ENCODE data around the gene NPAS4.

DNA sequence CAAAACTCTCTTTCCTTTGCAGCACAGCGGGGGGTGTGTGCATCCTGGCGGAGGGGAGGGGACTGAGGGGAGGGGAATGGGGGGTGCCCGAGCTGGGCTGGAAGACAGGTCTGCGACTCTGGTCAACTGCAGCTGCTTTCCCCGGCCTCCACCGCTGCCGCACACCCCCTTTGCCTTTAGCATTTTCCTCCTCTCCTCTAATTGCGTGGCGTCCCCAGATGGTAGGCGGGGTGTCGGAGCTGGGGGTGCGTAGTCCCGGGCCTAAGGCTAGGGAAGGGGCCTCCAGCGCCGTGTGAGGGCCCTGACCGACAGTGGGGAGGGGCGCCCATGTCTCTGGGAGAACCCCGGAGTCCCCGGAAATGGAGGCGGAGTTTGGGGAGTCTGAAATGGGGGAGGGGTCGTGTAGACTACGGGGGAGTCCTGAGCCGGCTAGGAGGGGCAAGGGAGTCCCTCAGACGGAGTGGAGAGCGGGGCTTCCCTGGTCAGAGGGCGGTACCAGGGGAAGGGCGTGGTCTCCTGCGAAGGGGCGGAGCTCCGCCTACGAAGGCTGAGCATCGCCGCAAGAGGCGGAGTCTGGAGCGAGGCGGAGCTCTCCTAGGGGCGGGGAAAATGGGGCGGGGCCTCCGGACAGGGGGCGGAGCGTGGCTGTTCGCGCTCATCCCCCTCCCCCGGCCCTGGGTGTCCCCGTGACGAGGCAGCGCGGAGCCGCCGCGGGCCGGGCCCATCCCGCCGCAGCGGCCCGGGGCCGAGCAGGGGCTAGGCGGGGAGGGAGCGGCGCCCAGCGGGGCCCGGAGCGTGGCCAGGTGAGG lies 45.6 kb downstream of the NPAS4 start, which contains the start of gene PELI3:
- TF ChIP-seq POLR2A (IDR thresholded peaks at IDR 0.05; ENCODE audit: low read length) (no peak), GATA1 (IDR thresholded peaks at IDR 0.05; ENCODE audit: low read depth, low read length) (no peak)
